ENCODE results near the gene PRPF19.

The PRPF19 gene

GRCh38 chr11:60874421-60875365, 31.7 kb downstream of the PRPF19 start:
- no peak overlapping the region for H3K27ac ChIP-seq
- CTCF ChIA-PET = interaction anchor here (0.7 to 0.9 kb wide), 3 partner anchors 24 to 996 kb away, joined by 3 to 4 read pairs (median 3); no protein-coding TSS in a partner anchor
- POLR2A ChIA-PET (ENCODE audit: low non-redundant PET) = no interaction called here
- no peak for DNase-seq (ENCODE audit: low spot score)
- no peak for TF ChIP-seq CTCF (conservative IDR thresholded peaks at IDR 0.05; ENCODE audit: low read depth)

GRCh38 chr11:60873533-60873932, 32.9 kb downstream of the PRPF19 start:
- CTCF ChIA-PET = no interaction called here
- POLR2A ChIA-PET (ENCODE audit: low non-redundant PET) = no interaction called here
- DNase-seq (ENCODE audit: low spot score) = no peak
- H3K27ac ChIP-seq = no peak overlapping the region
- no peak for TF ChIP-seq CTCF (conservative IDR thresholded peaks at IDR 0.05; ENCODE audit: low read depth)

- no peak for TF ChIP-seq CTCF (conservative IDR thresholded peaks at IDR 0.05; ENCODE audit: low read depth)
- ChIA-PET POLR2A (ENCODE audit: low non-redundant PET) (no interaction called here), CTCF (interaction anchor here (1.0 kb wide), 1 partner anchor 31 kb away, joined by 3 read pairs; no protein-coding TSS in a partner anchor)
- H3K27ac ChIP-seq = no peak overlapping the region
- no peak for DNase-seq (ENCODE audit: low spot score)
These were observed 33.3 kb downstream of the PRPF19 start for GRCh38 chr11:60872961-60873524.

GRCh38 chr11:60872124-60872960, 34.0 kb downstream of the PRPF19 start:
- ChIA-PET POLR2A (ENCODE audit: low non-redundant PET) (no interaction called here), CTCF (interaction anchor here (1.0 to 1.4 kb wide), 2 partner anchors 27 to 32 kb away, joined by 3 to 5 read pairs; no protein-coding TSS in a partner anchor)
- H3K27ac ChIP-seq = no peak overlapping the region
- no peak for DNase-seq (ENCODE audit: low spot score)
- no peak for TF ChIP-seq CTCF (conservative IDR thresholded peaks at IDR 0.05; ENCODE audit: low read depth)

- ChIA-PET POLR2A (ENCODE audit: low non-redundant PET) (no interaction called here), CTCF (interaction anchor here (0.6 to 1.4 kb wide), 5 partner anchors 28 to 111 kb away, joined by 3 to 5 read pairs (median 3); no protein-coding TSS in a partner anchor)
These were observed 34.9 kb downstream of the PRPF19 start for GRCh38 chr11:60871378-60872061.

More at GRCh38 chr11:60871378-60872061, 34.9 kb downstream of the PRPF19 start:
- no peak overlapping the region for H3K27ac ChIP-seq
- no peak for TF ChIP-seq CTCF (conservative IDR thresholded peaks at IDR 0.05; ENCODE audit: low read depth)
- no peak for DNase-seq (ENCODE audit: low spot score)

All from RWPE1 (cell line).